ENCODE data around the gene PHF19. TPM values are rescaled to one million over a fixed set of nuclear protein-coding genes. Genes with fewer than 3 reads are reported as not detected.

The PHF19 gene
- total and polyA plus RNA-seq, 2 experiments from 2014 or later, result 16.8 to 31.0 TPM

DNA sequence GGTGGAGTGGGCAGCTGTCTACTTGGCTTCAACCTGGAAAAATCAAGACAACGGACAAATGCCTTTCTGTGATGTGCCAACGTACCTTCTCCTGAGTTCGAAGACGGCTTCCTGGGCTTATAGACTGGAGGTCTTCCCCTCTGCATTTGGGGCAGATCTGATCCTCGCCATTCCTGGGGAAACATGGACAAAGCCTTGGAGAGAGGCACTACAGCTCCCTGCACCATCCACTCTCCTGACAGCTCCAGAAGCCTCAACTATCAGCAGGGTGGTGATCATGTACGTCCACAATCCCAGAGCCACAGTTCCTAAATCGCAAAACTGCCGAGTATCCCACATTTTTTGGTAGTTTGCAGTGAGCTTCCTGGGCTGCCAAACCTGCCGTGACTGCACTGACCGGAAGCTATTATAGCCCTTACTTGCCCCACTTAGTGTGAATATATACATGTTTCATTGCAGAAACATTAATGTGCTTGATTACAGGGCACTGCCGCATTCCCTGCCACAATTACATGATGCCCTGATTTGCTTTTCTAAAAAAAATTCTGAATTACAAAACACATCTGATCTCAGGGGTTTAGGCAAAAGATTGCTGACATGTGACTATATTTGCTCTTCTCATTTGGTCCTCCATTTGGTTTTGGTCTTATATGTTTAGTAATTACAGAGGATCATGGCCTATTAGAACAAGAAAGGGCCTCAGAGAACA, 46.8 kb upstream of the PHF19 start (continued):
- TF ChIP-seq, protein P1, sequence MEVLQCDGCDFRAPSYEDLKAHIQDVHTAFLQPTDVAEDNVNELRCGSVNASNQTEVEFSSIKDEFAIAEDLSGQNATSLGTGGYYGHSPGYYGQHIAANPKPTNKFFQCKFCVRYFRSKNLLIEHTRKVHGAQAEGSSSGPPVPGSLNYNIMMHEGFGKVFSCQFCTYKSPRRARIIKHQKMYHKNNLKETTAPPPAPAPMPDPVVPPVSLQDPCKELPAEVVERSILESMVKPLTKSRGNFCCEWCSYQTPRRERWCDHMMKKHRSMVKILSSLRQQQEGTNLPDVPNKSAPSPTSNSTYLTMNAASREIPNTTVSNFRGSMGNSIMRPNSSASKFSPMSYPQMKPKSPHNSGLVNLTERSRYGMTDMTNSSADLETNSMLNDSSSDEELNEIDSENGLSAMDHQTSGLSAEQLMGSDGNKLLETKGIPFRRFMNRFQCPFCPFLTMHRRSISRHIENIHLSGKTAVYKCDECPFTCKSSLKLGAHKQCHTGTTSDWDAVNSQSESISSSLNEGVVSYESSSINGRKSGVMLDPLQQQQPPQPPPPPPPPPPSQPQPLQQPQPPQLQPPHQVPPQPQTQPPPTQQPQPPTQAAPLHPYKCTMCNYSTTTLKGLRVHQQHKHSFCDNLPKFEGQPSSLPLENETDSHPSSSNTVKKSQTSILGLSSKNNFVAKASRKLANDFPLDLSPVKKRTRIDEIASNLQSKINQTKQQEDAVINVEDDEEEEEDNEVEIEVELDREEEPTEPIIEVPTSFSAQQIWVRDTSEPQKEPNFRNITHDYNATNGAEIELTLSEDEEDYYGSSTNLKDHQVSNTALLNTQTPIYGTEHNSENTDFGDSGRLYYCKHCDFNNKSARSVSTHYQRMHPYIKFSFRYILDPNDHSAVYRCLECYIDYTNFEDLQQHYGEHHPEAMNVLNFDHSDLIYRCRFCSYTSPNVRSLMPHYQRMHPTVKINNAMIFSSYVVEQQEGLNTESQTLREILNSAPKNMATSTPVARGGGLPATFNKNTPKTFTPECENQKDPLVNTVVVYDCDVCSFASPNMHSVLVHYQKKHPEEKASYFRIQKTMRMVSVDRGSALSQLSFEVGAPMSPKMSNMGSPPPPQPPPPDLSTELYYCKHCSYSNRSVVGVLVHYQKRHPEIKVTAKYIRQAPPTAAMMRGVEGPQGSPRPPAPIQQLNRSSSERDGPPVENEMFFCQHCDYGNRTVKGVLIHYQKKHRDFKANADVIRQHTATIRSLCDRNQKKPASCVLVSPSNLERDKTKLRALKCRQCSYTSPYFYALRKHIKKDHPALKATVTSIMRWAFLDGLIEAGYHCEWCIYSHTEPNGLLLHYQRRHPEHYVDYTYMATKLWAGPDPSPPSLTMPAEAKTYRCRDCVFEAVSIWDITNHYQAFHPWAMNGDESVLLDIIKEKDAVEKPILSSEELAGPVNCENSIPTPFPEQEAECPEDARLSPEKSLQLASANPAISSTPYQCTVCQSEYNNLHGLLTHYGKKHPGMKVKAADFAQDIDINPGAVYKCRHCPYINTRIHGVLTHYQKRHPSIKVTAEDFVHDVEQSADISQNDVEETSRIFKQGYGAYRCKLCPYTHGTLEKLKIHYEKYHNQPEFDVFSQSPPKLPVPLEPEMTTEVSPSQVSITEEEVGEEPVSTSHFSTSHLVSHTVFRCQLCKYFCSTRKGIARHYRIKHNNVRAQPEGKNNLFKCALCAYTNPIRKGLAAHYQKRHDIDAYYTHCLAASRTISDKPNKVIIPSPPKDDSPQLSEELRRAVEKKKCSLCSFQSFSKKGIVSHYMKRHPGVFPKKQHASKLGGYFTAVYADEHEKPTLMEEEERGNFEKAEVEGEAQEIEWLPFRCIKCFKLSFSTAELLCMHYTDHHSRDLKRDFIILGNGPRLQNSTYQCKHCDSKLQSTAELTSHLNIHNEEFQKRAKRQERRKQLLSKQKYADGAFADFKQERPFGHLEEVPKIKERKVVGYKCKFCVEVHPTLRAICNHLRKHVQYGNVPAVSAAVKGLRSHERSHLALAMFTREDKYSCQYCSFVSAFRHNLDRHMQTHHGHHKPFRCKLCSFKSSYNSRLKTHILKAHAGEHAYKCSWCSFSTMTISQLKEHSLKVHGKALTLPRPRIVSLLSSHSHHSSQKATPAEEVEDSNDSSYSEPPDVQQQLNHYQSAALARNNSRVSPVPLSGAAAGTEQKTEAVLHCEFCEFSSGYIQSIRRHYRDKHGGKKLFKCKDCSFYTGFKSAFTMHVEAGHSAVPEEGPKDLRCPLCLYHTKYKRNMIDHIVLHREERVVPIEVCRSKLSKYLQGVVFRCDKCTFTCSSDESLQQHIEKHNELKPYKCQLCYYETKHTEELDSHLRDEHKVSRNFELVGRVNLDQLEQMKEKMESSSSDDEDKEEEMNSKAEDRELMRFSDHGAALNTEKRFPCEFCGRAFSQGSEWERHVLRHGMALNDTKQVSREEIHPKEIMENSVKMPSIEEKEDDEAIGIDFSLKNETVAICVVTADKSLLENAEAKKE (CRISPR knock-in tag; IDR thresholded peaks at IDR 0.05), result no peak
- TF ChIP-seq NANOG (IDR thresholded peaks at IDR 0.05; ENCODE audit: borderline replicate concordance), result no peak

DNA sequence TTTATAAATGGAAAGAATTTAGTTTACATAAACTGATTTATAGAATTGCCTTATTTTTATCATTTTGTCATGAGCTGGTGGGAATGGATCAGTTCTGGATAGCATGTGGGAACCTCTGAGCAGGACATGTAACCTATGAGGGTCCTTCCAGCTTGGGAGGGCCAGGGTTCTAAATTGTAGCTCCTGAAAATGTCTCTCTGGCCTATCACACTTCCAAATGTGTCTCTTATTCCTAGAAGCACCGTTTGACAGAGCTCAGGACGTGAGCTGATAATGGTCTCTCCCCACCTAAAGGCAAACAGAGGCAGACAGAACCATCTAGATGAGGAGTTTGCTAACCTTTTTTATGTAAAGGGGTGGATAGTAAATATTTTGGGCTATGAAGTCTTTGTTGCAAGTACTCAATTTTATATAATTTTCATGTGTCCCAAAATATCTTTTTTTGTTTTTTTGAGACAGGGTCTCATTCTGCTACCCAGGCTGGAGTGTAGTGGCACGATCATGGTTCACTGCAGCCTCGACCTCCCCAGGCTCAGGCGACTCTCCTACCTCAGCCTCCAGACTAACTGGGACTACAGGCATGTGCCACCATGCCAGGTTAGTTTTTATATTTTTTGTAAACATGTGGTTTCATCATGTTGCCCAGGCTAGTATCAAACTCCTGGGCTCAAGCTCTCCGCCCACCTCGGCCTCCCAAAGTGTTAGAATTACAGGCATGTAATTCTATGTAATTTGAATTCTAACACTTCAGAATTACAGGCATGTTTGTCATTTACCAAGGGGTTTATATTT, 45.6 kb upstream of the PHF19 start:
- H3K27ac Mint-ChIP-seq, result no peak overlapping the region
- no peaks in the 10 kb centered on the region for H3K36me3 ChIP-seq (ENCODE audit: insufficient read depth)
- H3K9me2 ChIP-seq (ENCODE audit: insufficient read depth), result no peaks in the 10 kb centered on the region
- H3K4me1 ChIP-seq (ENCODE audit: insufficient read depth), result peaks cover 52% of the 10 kb centered on the region
- no peaks in the 10 kb centered on the region for H4K20me1 ChIP-seq (replicated peaks; ENCODE audit: insufficient read depth)
- no peak overlapping the region for H3K4me3 ChIP-seq
- DNase-seq (ENCODE audit: low spot score) (no peak), ATAC-seq (no peak)
- no peaks in the 10 kb centered on the region for H3K36me3 Mint-ChIP-seq (ENCODE audit: low read depth)
- no peaks in the 10 kb centered on the region for H3K9me3 Mint-ChIP-seq
- no peak overlapping the region for H3K4me3 Mint-ChIP-seq
- H3K4me1 Mint-ChIP-seq, result peaks cover 54% of the 10 kb centered on the region
- peaks cover 14% of the 10 kb centered on the region for H3K27me3 Mint-ChIP-seq (ENCODE audit: insufficient read depth, low read depth, poor library complexity)
- H2AFZ ChIP-seq, result no peak overlapping the region; the same call in 1 of the 2 replicates
- no peak overlapping the region for H3K4me2 ChIP-seq
- no peak overlapping the region for H3K27ac ChIP-seq (ENCODE audit: low read depth)
- H3K79me2 ChIP-seq (replicated peaks; ENCODE audit: insufficient read depth), result no peaks in the 10 kb centered on the region
- H3K27me3 ChIP-seq (ENCODE audit: insufficient read depth), result peaks cover 10% of the 10 kb centered on the region; the same call in 1 of the 2 replicates
- H3F3A ChIP-seq (replicated peaks; ENCODE audit: low read depth), result peaks cover 1% of the 10 kb centered on the region; the same call in 1 of the 2 replicates
- TF ChIP-seq EZH2 (IDR thresholded peaks at IDR 0.05; ENCODE audit: low read depth, unreplicated experiment) (no peak), STAT1 (IDR thresholded peaks at IDR 0.05; ENCODE audit: unreplicated experiment) (no peak), EZH2phosphoT487 (IDR thresholded peaks at IDR 0.05; ENCODE audit: unreplicated experiment) (no peak)
- TF ChIP-seq, protein P2, sequence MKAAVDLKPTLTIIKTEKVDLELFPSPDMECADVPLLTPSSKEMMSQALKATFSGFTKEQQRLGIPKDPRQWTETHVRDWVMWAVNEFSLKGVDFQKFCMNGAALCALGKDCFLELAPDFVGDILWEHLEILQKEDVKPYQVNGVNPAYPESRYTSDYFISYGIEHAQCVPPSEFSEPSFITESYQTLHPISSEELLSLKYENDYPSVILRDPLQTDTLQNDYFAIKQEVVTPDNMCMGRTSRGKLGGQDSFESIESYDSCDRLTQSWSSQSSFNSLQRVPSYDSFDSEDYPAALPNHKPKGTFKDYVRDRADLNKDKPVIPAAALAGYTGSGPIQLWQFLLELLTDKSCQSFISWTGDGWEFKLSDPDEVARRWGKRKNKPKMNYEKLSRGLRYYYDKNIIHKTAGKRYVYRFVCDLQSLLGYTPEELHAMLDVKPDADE (IDR thresholded peaks at IDR 0.05), result no peak
- TF ChIP-seq, protein P3, sequence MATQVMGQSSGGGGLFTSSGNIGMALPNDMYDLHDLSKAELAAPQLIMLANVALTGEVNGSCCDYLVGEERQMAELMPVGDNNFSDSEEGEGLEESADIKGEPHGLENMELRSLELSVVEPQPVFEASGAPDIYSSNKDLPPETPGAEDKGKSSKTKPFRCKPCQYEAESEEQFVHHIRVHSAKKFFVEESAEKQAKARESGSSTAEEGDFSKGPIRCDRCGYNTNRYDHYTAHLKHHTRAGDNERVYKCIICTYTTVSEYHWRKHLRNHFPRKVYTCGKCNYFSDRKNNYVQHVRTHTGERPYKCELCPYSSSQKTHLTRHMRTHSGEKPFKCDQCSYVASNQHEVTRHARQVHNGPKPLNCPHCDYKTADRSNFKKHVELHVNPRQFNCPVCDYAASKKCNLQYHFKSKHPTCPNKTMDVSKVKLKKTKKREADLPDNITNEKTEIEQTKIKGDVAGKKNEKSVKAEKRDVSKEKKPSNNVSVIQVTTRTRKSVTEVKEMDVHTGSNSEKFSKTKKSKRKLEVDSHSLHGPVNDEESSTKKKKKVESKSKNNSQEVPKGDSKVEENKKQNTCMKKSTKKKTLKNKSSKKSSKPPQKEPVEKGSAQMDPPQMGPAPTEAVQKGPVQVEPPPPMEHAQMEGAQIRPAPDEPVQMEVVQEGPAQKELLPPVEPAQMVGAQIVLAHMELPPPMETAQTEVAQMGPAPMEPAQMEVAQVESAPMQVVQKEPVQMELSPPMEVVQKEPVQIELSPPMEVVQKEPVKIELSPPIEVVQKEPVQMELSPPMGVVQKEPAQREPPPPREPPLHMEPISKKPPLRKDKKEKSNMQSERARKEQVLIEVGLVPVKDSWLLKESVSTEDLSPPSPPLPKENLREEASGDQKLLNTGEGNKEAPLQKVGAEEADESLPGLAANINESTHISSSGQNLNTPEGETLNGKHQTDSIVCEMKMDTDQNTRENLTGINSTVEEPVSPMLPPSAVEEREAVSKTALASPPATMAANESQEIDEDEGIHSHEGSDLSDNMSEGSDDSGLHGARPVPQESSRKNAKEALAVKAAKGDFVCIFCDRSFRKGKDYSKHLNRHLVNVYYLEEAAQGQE (IDR thresholded peaks at IDR 0.05; ENCODE audit: unreplicated experiment), result no peak

Data from GM23338 (cell line).